ENCODE results near the gene GBE1. TPM values are rescaled to one million over a fixed set of nuclear protein-coding genes. Genes with fewer than 3 reads are reported as not detected.

GBE1 gene
- polyA plus RNA-seq, 1 donor (not counting 4 experiments of a cell fraction or from before 2014, with no cell fraction given), result 30.2 TPM

GRCh38 chr3:81442758-81443456 is 318.5 kb downstream of the GBE1 start:
- Histone ChIP-seq H3K4me1 (ENCODE audit: control insufficient read depth, extremely low read depth, insufficient read depth, low read length) (peaks cover 13% of the 10 kb centered on the region), H3K4me3 (ENCODE audit: control insufficient read depth in 2 of 3, extremely low read depth in 1 of 3, insufficient read depth in 2 of 3, low read depth in 1 of 3, low read length in 3 of 3) (no peak overlapping the region), H3K36me3 (ENCODE audit: control insufficient read depth in 2 of 2, extremely low read depth in 1 of 2, insufficient read depth in 2 of 2, low read length in 2 of 2) (no peaks in the 10 kb centered on the region), H3K27ac (ENCODE audit: control insufficient read depth, insufficient read depth, low read length) (peak overlapping the region; percentile 72), H3K4me2 (ENCODE audit: control insufficient read depth, extremely low read depth, insufficient read depth, low read depth, low read length) (no peak overlapping the region), H4K20me1 (ENCODE audit: control insufficient read depth, extremely low read depth, insufficient read depth, low read length) (no peaks in the 10 kb centered on the region), H3K9ac (ENCODE audit: control insufficient read depth, extremely low read depth, insufficient read depth, low read length) (peak overlapping the region; percentile 36), H3K9me3 (ENCODE audit: control insufficient read depth, low read depth, low read length) (no peaks in the 10 kb centered on the region), H3K9me1 (ENCODE audit: control insufficient read depth, extremely low read depth, insufficient read depth, low read length) (no peaks in the 10 kb centered on the region), H3K27me3 (ENCODE audit: control insufficient read depth, extremely low read depth, insufficient read depth, low read length) (no peaks in the 10 kb centered on the region), H2AFZ (ENCODE audit: control insufficient read depth, low read length) (peak overlapping the region; percentile 73), H3K79me2 (ENCODE audit: control insufficient read depth, insufficient read depth, low read length) (no peaks in the 10 kb centered on the region)
- DNase-seq (ENCODE audit: low read depth, low spot score), result no peak
- TF ChIP-seq CTCF (optimal IDR thresholded peaks at IDR 0.05 in 1 of 3, IDR thresholded peaks at IDR 0.05 in 1 of 3, conservative IDR thresholded peaks at IDR 0.05 in 1 of 3; ENCODE audit: extremely low read depth in 1 of 3, insufficient read depth in 2 of 3, low read length in 3 of 3) (no peak), EZH2 (IDR thresholded peaks at IDR 0.05; ENCODE audit: low read length) (no peak)
- FAIRE-seq, result no peak
- dilution Hi-C loops (cut with MboI; ENCODE audit: extremely low pct_ligation_motif_present, low sequenced_read_pairs), result no loop called here

- no peaks in the 10 kb centered on the region for H3K79me2 ChIP-seq (ENCODE audit: control insufficient read depth, insufficient read depth, low read length)
- FAIRE-seq, result no peak
- TF ChIP-seq EZH2 (IDR thresholded peaks at IDR 0.05; ENCODE audit: low read length) (no peak), CTCF (optimal IDR thresholded peaks at IDR 0.05 in 1 of 3, IDR thresholded peaks at IDR 0.05 in 1 of 3, conservative IDR thresholded peaks at IDR 0.05 in 1 of 3; ENCODE audit: extremely low read depth in 1 of 3, insufficient read depth in 2 of 3, low read length in 3 of 3) (no peak)
Observed at GRCh38 chr3:81440661-81441060, 320.8 kb downstream of the GBE1 start.

More at GRCh38 chr3:81440661-81441060, 320.8 kb downstream of the GBE1 start:
- Histone ChIP-seq H3K27ac (ENCODE audit: control insufficient read depth, insufficient read depth, low read length) (no peak overlapping the region), H3K9me1 (ENCODE audit: control insufficient read depth, extremely low read depth, insufficient read depth, low read length) (no peaks in the 10 kb centered on the region), H3K27me3 (ENCODE audit: control insufficient read depth, extremely low read depth, insufficient read depth, low read length) (no peaks in the 10 kb centered on the region), H2AFZ (ENCODE audit: control insufficient read depth, low read length) (no peak overlapping the region), H3K9me3 (ENCODE audit: control insufficient read depth, low read depth, low read length) (no peaks in the 10 kb centered on the region), H3K4me2 (ENCODE audit: control insufficient read depth, extremely low read depth, insufficient read depth, low read depth, low read length) (no peak overlapping the region), H3K4me3 (ENCODE audit: control insufficient read depth in 2 of 3, extremely low read depth in 1 of 3, insufficient read depth in 2 of 3, low read depth in 1 of 3, low read length in 3 of 3) (no peak overlapping the region), H3K36me3 (ENCODE audit: control insufficient read depth in 2 of 2, extremely low read depth in 1 of 2, insufficient read depth in 2 of 2, low read length in 2 of 2) (no peaks in the 10 kb centered on the region), H3K4me1 (ENCODE audit: control insufficient read depth, extremely low read depth, insufficient read depth, low read length) (peaks cover 13% of the 10 kb centered on the region), H3K9ac (ENCODE audit: control insufficient read depth, extremely low read depth, insufficient read depth, low read length) (no peak overlapping the region), H4K20me1 (ENCODE audit: control insufficient read depth, extremely low read depth, insufficient read depth, low read length) (no peaks in the 10 kb centered on the region)
- dilution Hi-C loops (cut with MboI; ENCODE audit: extremely low pct_ligation_motif_present, low sequenced_read_pairs), result no loop called here
- DNase-seq (ENCODE audit: low read depth, low spot score), result no peak

Small RNAs within 50 kb of the gene (small RNA-seq; reads per million reads assigned to genes)
- 0 reads per million in 3 experiments for gene AC017015.1 (ENCODE audit: insufficient read length in 3 of 3, low read depth in 3 of 3, low replicate concordance in 1 of 3)
- gene RNU2-28P (ENCODE audit: insufficient read length in 3 of 3, low read depth in 3 of 3, low replicate concordance in 1 of 3), result 0 to 0.50 (median 0.27) reads per million in 3 experiments

Data from keratinocyte (primary cell).